GM12878 (cell line): Measurements from ENCODE around the gene DGKA. TPM values are rescaled to one million over a fixed set of nuclear protein-coding genes. Genes with fewer than 3 reads are reported as not detected.

Experiments
- BACH1 ChIP-seq: fragments of 450-650 bp; IDR thresholded peaks from 2 replicates; pipeline ENCODE4 v1.6.1; 2017; ENCODE audit warnings: mild to moderate bottlenecking, borderline replicate concordance
- ETV6 ChIP-seq, 2 experiments: fragments of 450-650 bp in 1 of 2; IDR thresholded peaks in 1 of 2; conservative IDR thresholded peaks in 1 of 2; 2 replicates each; pipeline ENCODE4 v1.6.1; 2014; ENCODE audit warnings: antibody characterized with exemption in 1 of 2, borderline replicate concordance in 1 of 2, low read depth in 1 of 2, mild to moderate bottlenecking in 1 of 2, moderate library complexity in 1 of 2
- EZH2 ChIP-seq: IDR thresholded peaks from 2 replicates; pipeline ENCODE4 v1.6.1; 2012; ENCODE audit warnings: low read depth, mild to moderate bottlenecking, control low read depth, inconsistent platforms, low read length, borderline replicate concordance; ENCODE audit not compliant: control insufficient read depth
- FOXM1 ChIP-seq: IDR thresholded peaks from 2 replicates; pipeline ENCODE4 v1.6.1; 2012; ENCODE audit warnings: low read depth, mild to moderate bottlenecking, inconsistent platforms, low read length, moderate library complexity
- IKZF1 ChIP-seq: fragments of 450-650 bp; conservative IDR thresholded peaks from 2 replicates; pipeline ENCODE4 v1.6.1; 2017; ENCODE audit warnings: antibody characterized with exemption, mild to moderate bottlenecking
- IRF4 ChIP-seq: IDR thresholded peaks from 2 replicates; pipeline ENCODE4 v1.6.1; 2011; ENCODE audit warnings: low read depth, low read length
- MXI1 ChIP-seq: fragments of 150-350 bp; IDR thresholded peaks from 2 replicates; pipeline ENCODE4 v1.6.1; 2011; ENCODE audit warnings: low read depth, mild to moderate bottlenecking, inconsistent platforms, low read length, improper control_type of control experiment
- NBN ChIP-seq: fragments of 450-650 bp; IDR thresholded peaks from 2 replicates; pipeline ENCODE4 v1.6.1; 2016
- NFXL1 ChIP-seq: fragments of 450-650 bp; IDR thresholded peaks from 2 replicates; pipeline ENCODE4 v1.6.1; 2017; ENCODE audit warnings: antibody characterized with exemption, mild to moderate bottlenecking, borderline replicate concordance
- REST ChIP-seq: IDR thresholded peaks from 2 replicates; pipeline ENCODE4 v1.6.1; 2012; ENCODE audit warnings: mild to moderate bottlenecking, low read depth, low read length
- SMC3 ChIP-seq: IDR thresholded peaks from 2 replicates; pipeline ENCODE4 v1.6.1; 2011; ENCODE audit warnings: low read length, improper control_type of control experiment, borderline replicate concordance
- SPI1 ChIP-seq: IDR thresholded peaks from 2 replicates; pipeline ENCODE4 v1.6.1; 2011; ENCODE audit warnings: low read depth, mild to moderate bottlenecking, low read length, moderate library complexity, borderline replicate concordance; ENCODE audit not compliant: insufficient read depth
- TAF1 ChIP-seq: IDR thresholded peaks from 2 replicates; pipeline ENCODE4 v1.6.1; 2011; ENCODE audit warnings: mild to moderate bottlenecking, low read depth, low read length, borderline replicate concordance
- TARDBP ChIP-seq: IDR thresholded peaks from 2 replicates; pipeline ENCODE4 v1.6.1; 2016; ENCODE audit warnings: borderline replicate concordance
- ZBTB40 ChIP-seq: fragments of 450-650 bp; IDR thresholded peaks from 2 replicates; pipeline ENCODE4 v1.6.1; 2016; ENCODE audit warnings: mild to moderate bottlenecking, moderate library complexity, borderline replicate concordance
- ZNF592 ChIP-seq: fragments of 450-650 bp; IDR thresholded peaks from 2 replicates; pipeline ENCODE4 v1.6.1; 2017; ENCODE audit warnings: mild to moderate bottlenecking, moderate library complexity
- ZSCAN29 ChIP-seq: fragments of 450-650 bp; IDR thresholded peaks from 2 replicates; pipeline ENCODE4 v1.6.1; 2017; ENCODE audit warnings: mild to moderate bottlenecking, moderate library complexity
- polyA plus RNA-seq, 11 experiments: library from polyadenylated mRNA; depleted of rRNA in 4 of 11; unstranded in 6 of 11; stranded (reverse) in 5 of 11; fragments of >200 nt; fragmentation: Nextera tagmentation in 4 of 11; fragmentation: Illumina TruSeq in 1 of 11; extraction: Ambion mirVana in 4 of 11; extraction: Trizol in 1 of 11; gene quantifications; 1 replicate in 1 of 11; 2 replicates in 10 of 11; pipeline versions ENCODE4 v1.2.1 to v1.2.3, GENCODE V29; 2011 to 2016; ENCODE audit warnings: inconsistent platforms in 2 of 11, missing spikeins in 2 of 11, low read depth in 1 of 11
- total RNA-seq, 4 experiments: library from RNA; depleted of rRNA in 3 of 4; stranded (reverse); fragments of >200 nt in 3 of 4; fragmentation: Illumina TruSeq in 1 of 4; extraction: Trizol in 1 of 4; gene quantifications; 2 replicates each; pipeline versions ENCODE4 v1.2.1 to v1.2.3, GENCODE V29; 2013 to 2021

The DGKA gene
- total and polyA plus RNA-seq, 10 of the 15 experiments (the other 5 are each of a cell fraction or from before 2014, with no cell fraction given) = 14.0 to 65.5 (median 37.1) TPM

GRCh38 chr12:55926738-55927587, 4.0 kb upstream of the DGKA start (continued):
- TF ChIP-seq ZBTB40 (peak; percentile 93), IKZF1 (0 out of 2 replicates have a peak, but pooled peaks have one; percentile 7), MXI1 (peak; percentile 79), BACH1 (peak; percentile 52; the same call in 1 of the 2 replicates), ZSCAN29 (no peak), REST (no peak), SMC3 (peak; percentile 21; the same call in 1 of the 2 replicates), NBN (peak; percentile 89), EZH2 (no peak), FOXM1 (peak; percentile 68; the same call in 1 of the 2 replicates), SPI1 (no peak), IRF4 (0 out of 2 replicates have a peak, but pooled peaks have one; percentile 21), TAF1 (peak; percentile 92), ZNF592 (0 out of 2 replicates have a peak, but pooled peaks have one; percentile 52), NFXL1 (no peak), ETV6 (conservative IDR thresholded peaks at IDR 0.05 in 1 of 2, IDR thresholded peaks at IDR 0.05 in 1 of 2; ENCODE audit: borderline replicate concordance in 1 of 2, low read depth in 1 of 2) (no peak), TARDBP (no peak)
